GM12874 (cell line): Measurements from ENCODE around the gene HHIP.

Experiments
- TF ChIP-seq, protein P1 (sequence below): IDR thresholded peaks from 2 replicates; pipeline ENCODE4 v1.5.1; 2011; ENCODE audit warnings: low read depth, mild to moderate bottlenecking, control low read depth, low read length, moderate library complexity; ENCODE audit not compliant: insufficient read depth

HHIP gene

GRCh38 chr4:144709793-144710525 is 64.0 kb downstream of the HHIP start:
- TF ChIP-seq, protein P1, sequence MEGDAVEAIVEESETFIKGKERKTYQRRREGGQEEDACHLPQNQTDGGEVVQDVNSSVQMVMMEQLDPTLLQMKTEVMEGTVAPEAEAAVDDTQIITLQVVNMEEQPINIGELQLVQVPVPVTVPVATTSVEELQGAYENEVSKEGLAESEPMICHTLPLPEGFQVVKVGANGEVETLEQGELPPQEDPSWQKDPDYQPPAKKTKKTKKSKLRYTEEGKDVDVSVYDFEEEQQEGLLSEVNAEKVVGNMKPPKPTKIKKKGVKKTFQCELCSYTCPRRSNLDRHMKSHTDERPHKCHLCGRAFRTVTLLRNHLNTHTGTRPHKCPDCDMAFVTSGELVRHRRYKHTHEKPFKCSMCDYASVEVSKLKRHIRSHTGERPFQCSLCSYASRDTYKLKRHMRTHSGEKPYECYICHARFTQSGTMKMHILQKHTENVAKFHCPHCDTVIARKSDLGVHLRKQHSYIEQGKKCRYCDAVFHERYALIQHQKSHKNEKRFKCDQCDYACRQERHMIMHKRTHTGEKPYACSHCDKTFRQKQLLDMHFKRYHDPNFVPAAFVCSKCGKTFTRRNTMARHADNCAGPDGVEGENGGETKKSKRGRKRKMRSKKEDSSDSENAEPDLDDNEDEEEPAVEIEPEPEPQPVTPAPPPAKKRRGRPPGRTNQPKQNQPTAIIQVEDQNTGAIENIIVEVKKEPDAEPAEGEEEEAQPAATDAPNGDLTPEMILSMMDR, result no peak

GRCh38 chr4:144710526-144710912 is 64.6 kb downstream of the HHIP start:
- TF ChIP-seq, protein P1, result no peak

- TF ChIP-seq, protein P1, result no peak
Measured at GRCh38 chr4:144711700-144712456, 65.9 kb downstream of the HHIP start.

GRCh38 chr4:144712775-144713174 is 66.8 kb downstream of the HHIP start:
- TF ChIP-seq, protein P1, result no peak

DNA sequence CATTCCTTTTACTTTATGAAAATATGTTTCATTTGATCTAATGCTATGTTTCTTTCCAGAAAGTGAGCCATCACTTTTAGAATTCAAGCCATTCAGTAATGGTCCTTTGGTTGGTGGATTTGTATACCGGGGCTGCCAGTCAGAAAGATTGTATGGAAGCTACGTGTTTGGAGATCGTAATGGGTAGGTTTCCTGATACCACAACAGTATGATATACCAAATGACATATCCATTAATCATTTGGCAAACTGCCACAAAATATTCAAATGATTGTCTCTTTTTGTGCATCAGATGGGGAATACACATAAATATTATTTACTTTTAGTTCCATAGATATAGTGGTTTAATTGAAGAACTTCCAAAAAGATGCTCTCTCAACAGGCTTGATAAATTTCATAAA is 68.2 kb downstream of the HHIP start:
- TF ChIP-seq, protein P1, result no peak

DNA sequence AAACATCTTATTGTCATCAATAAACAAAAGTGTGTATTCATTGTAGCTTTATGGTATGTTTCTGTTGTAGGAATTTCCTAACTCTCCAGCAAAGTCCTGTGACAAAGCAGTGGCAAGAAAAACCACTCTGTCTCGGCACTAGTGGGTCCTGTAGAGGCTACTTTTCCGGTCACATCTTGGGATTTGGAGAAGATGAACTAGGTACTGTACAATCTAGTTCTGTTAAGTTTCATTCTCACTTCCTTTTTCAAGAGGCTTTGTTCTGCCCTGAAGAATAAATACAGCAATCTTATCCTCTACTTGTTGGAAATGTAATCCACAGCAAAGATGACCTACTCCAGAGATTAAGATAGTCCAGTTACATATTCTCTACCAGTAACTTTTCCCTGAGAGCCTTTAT is 69.3 kb downstream of the HHIP start:
- TF ChIP-seq, protein P1, result no peak

DNA sequence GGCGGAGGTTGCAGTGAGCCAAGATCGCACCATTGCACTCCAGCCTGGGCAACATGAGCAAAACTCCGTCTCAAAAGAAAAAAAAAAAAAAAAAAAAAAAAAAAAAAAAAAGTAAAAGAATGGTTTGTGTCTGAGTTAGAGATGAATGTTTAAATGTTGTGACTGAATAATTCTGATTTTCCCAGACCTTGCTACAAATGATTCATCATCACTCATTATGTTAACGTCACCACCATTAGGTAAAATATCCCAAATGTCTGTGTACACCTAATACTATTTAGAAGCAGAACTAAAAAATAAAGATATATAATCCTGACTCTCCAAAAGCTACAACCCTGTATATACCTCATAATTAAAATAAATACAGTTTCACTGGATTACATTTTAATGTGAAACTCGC is 70.8 kb downstream of the HHIP start:
- TF ChIP-seq, protein P1, result no peak
